H1 (cell line): ENCODE measurements around the gene C12orf75. TPM values are rescaled to one million over a fixed set of nuclear protein-coding genes. Genes with fewer than 3 reads are reported as not detected.

Source experiments
- CTCF ChIA-PET: fragments of 300-600 bp; sonication (Branson Sonifier 250); formaldehyde crosslinking; loops from one replicate; lab custom pipeline; 2021; ENCODE audit not compliant: partially characterized antibody; lab: Charles Lee
- POLR2A ChIA-PET: fragments of 300-600 bp; sonication (Branson Sonifier 250); formaldehyde crosslinking; loops from one replicate; lab custom pipeline; 2021; ENCODE audit warnings: inconsistent platforms; ENCODE audit not compliant: partially characterized antibody; lab: Charles Lee
- DNase-seq, 2 experiments: peaks; one replicate each; pipeline versions ENCODE4 v3.0.0 to v3.0.0-alpha.2; 2010 to 2022; ENCODE audit warnings: low spot score in 2 of 2, low read depth in 1 of 2, mixed read lengths in 1 of 2
- FAIRE-seq: peaks from 2 replicates; lab custom pipeline; 2011; peaks lifted over from hg19 to GRCh38; lab: Jason Lieb, UNC
- H2AFZ ChIP-seq: 2 replicates; pipeline ENCODE4 v1.8.1; 2012; ENCODE audit warnings: low read length, inconsistent platforms
- H2AK5ac ChIP-seq: 2 replicates; pipeline ENCODE4 v1.6.1; 2013; ENCODE audit warnings: low read depth, low read length
- H2BK120ac ChIP-seq: replicated peaks from 2 replicates; pipeline ENCODE3; 2013; ENCODE audit warnings: low read depth, low read length, inconsistent platforms
- H2BK12ac ChIP-seq: 2 replicates; pipeline ENCODE4 v1.6.1; 2013; ENCODE audit warnings: low read depth, low read length
- H2BK15ac ChIP-seq: 2 replicates; pipeline ENCODE4 v1.6.1; 2013; ENCODE audit warnings: low read length
- H2BK20ac ChIP-seq: 2 replicates; pipeline ENCODE4 v1.6.1; 2013; ENCODE audit warnings: low read length
- H2BK5ac ChIP-seq: 2 replicates; pipeline ENCODE4 v1.6.1; 2013; ENCODE audit warnings: low read depth, low read length
- H3K14ac ChIP-seq: 2 replicates; pipeline ENCODE4 v1.6.1; 2013; ENCODE audit warnings: inconsistent platforms; ENCODE audit not compliant: insufficient read length
- H3K18ac ChIP-seq: 2 replicates; pipeline ENCODE4 v1.6.1; 2013; ENCODE audit warnings: low read length; ENCODE audit errors: extremely low read depth
- H3K23ac ChIP-seq: 2 replicates; pipeline ENCODE4 v1.6.1; 2013; ENCODE audit warnings: inconsistent platforms; ENCODE audit not compliant: insufficient read length
- H3K23me2 ChIP-seq: 2 replicates; pipeline ENCODE4 v1.6.1; 2013; ENCODE audit warnings: low read depth, low read length
- H3K27ac ChIP-seq: 2 replicates; pipeline ENCODE4 v1.6.1; 2011; ENCODE audit warnings: low read depth, low read length, inconsistent platforms
- H3K27me3 ChIP-seq, 4 experiments: replicated peaks in 1 of 4; 1 replicate in 1 of 4; 2 replicates in 3 of 4; pipeline versions ENCODE4 v1.6.1 to v1.8.1; 2011 to 2013; ENCODE audit warnings: low read length in 3 of 4, mild to moderate bottlenecking in 3 of 4, inconsistent platforms in 2 of 4, mixed read lengths in 2 of 4, moderate library complexity in 1 of 4; ENCODE audit not compliant: control insufficient read depth in 3 of 4, insufficient read depth in 3 of 4; ENCODE audit errors: extremely low read depth in 1 of 4
- H3K36me3 ChIP-seq, 4 experiments: 2 replicates each; pipeline versions ENCODE4 v1.6.1 to v1.8.1; 2011 to 2013; ENCODE audit warnings: mild to moderate bottlenecking in 4 of 4, low read length in 3 of 4, moderate library complexity in 2 of 4, control low read depth in 1 of 4, inconsistent platforms in 1 of 4; ENCODE audit not compliant: insufficient read depth in 4 of 4, control insufficient read depth in 2 of 4
- H3K4ac ChIP-seq: replicated peaks from 2 replicates; pipeline ENCODE3; 2013; ENCODE audit warnings: low read length, low read depth, mixed read lengths, inconsistent platforms; ENCODE audit not compliant: insufficient read length
- H3K4me1 ChIP-seq, 4 experiments: replicated peaks in 1 of 4; 1 replicate in 1 of 4; 2 replicates in 3 of 4; pipeline versions ENCODE4 v1.6.1 to v1.8.1; 2011 to 2013; ENCODE audit warnings: low read length in 3 of 4, inconsistent platforms in 2 of 4, mixed read lengths in 1 of 4; ENCODE audit not compliant: insufficient read depth in 4 of 4, control insufficient read depth in 3 of 4
- H3K4me2 ChIP-seq, 2 experiments: 2 replicates each; pipeline versions ENCODE4 v1.6.1 to v1.8.1; 2011 to 2013; ENCODE audit warnings: low read depth in 2 of 2, low read length in 2 of 2, control low read depth in 1 of 2, inconsistent platforms in 1 of 2, mild to moderate bottlenecking in 1 of 2; ENCODE audit not compliant: insufficient read depth in 1 of 2
- H3K4me3 ChIP-seq, 4 experiments: fragments of 200-600, 300-600 bp in 1 of 4; sonication (generic), shearing (Covaris generic), sonication (Bioruptor Twin) in 1 of 4; 2 replicates each; pipeline versions ENCODE4 v1.5.1 to v1.8.1; 2011 to 2016; ENCODE audit warnings: low read length in 4 of 4, low read depth in 3 of 4, control low read depth in 2 of 4, inconsistent platforms in 2 of 4, mild to moderate bottlenecking in 2 of 4, mixed read lengths in 1 of 4, moderate library complexity in 1 of 4; ENCODE audit not compliant: insufficient read depth in 2 of 4; ENCODE audit errors: extremely low read depth in 1 of 4
- H3K56ac ChIP-seq: replicated peaks from 2 replicates; pipeline ENCODE3; 2013; ENCODE audit warnings: low read depth, mild to moderate bottlenecking, mixed read lengths, low read length, inconsistent platforms; ENCODE audit not compliant: insufficient read length
- H3K79me1 ChIP-seq: 2 replicates; pipeline ENCODE4 v1.6.1; 2013; ENCODE audit warnings: low read depth, low read length, control low read depth
- H3K79me2 ChIP-seq, 2 experiments: 2 replicates each; pipeline versions ENCODE4 v1.6.1 to v1.8.1; 2012 to 2013; ENCODE audit warnings: low read length in 2 of 2, mild to moderate bottlenecking in 2 of 2, inconsistent platforms in 1 of 2; ENCODE audit not compliant: insufficient read depth in 2 of 2, control insufficient read depth in 1 of 2
- H3K9ac ChIP-seq, 4 experiments: replicated peaks in 1 of 4; 1 replicate in 1 of 4; 2 replicates in 3 of 4; pipeline versions ENCODE4 v1.6.1 to v1.8.1; 2011 to 2013; ENCODE audit warnings: low read depth in 3 of 4, low read length in 3 of 4, control low read depth in 2 of 4, mild to moderate bottlenecking in 2 of 4, moderate library complexity in 2 of 4, inconsistent platforms in 1 of 4; ENCODE audit errors: extremely low read depth in 1 of 4
- H3K9me3 ChIP-seq, 2 experiments: 2 replicates each; pipeline versions ENCODE4 v1.6.1 to v1.8.1; 2012 to 2013; ENCODE audit warnings: mild to moderate bottlenecking in 2 of 2, moderate library complexity in 2 of 2, control low read depth in 1 of 2, inconsistent platforms in 1 of 2, low read depth in 1 of 2, low read length in 1 of 2, mixed read lengths in 1 of 2; ENCODE audit not compliant: insufficient read depth in 2 of 2
- H4K20me1 ChIP-seq, 2 experiments: replicated peaks in 1 of 2; 2 replicates each; pipeline versions ENCODE3 to v1.8.1; 2011 to 2013; ENCODE audit warnings: inconsistent platforms in 2 of 2, low read length in 2 of 2, mild to moderate bottlenecking in 1 of 2; ENCODE audit not compliant: insufficient read depth in 2 of 2, control insufficient read depth in 1 of 2
- H4K5ac ChIP-seq: 2 replicates; pipeline ENCODE4 v1.6.1; 2013; ENCODE audit warnings: low read length, low read depth, mixed read lengths, inconsistent platforms; ENCODE audit not compliant: insufficient read length
- H4K8ac ChIP-seq: 2 replicates; pipeline ENCODE4 v1.8.0; 2013; ENCODE audit warnings: mild to moderate bottlenecking, moderate library complexity, low read length, inconsistent platforms; ENCODE audit not compliant: insufficient read depth; ENCODE audit errors: extremely low read depth
- H4K91ac ChIP-seq: replicated peaks from 2 replicates; pipeline ENCODE3; 2013; ENCODE audit warnings: low read length, mixed read lengths, inconsistent platforms; ENCODE audit not compliant: insufficient read length
- ZNF274 ChIP-seq: IDR thresholded peaks from 2 replicates; pipeline ENCODE4 v1.7.0; 2012; ENCODE audit warnings: low read length, borderline replicate concordance; ENCODE audit errors: extremely low read depth
- WGBS, 2 experiments: shearing (Covaris generic) in 1 of 2; methylation state at CpG; one replicate each; pipeline versions ENCODE4 v1.1.6 to v1.1.7; 2013 to 2015; ENCODE audit warnings: low lambda C conversion rate in 2 of 2, mixed read lengths in 2 of 2, inconsistent platforms in 1 of 2, low coverage in 1 of 2, missing lambda C conversion rate in 1 of 2; ENCODE audit not compliant: insufficient replicate concordance in 2 of 2, insufficient coverage in 1 of 2, insufficient read length in 1 of 2; ENCODE audit errors: extremely low coverage in 1 of 2, missing lambda C conversion rate in 1 of 2; 5-methylcytosine and 5-hydroxymethylcytosine counted together
- polyA plus RNA-seq, 7 experiments: library from polyadenylated mRNA; depleted of rRNA in 3 of 7; stranded (reverse) in 5 of 7; unstranded in 2 of 7; fragments of >200 nt in 5 of 7; fragments of 200-250 nt in 2 of 7; gene quantifications; 1 replicate in 5 of 7; 2 replicates in 1 of 7; 4 replicates in 1 of 7; pipeline versions ENCODE4 v1.2.1 to v1.2.3, GENCODE V29; 2011 to 2013; ENCODE audit warnings: missing spikeins in 2 of 7, mixed read lengths in 2 of 7
- total RNA-seq: library from RNA; stranded (reverse); fragmentation: NEBNext Ultra II Directional; extraction: Animal tissue kit (Norgen Biotek cat#: 25700); gene quantifications from 2 replicates; pipeline ENCODE4 v1.2.1, GENCODE V29; 2021
- TF ChIP-seq, protein P1 (sequence below): IDR thresholded peaks from 2 replicates; pipeline ENCODE4 v1.6.1; 2012; ENCODE audit warnings: inconsistent platforms

The C12orf75 gene
- total and polyA plus RNA-seq, 2 of the 8 experiments (the other 6 are each of a cell fraction or from before 2014, with no cell fraction given): 26.4 to 41.2 TPM

- H2BK120ac ChIP-seq: no peak overlapping the region
- H3K4ac ChIP-seq: no peak overlapping the region
- no peak overlapping the region for H2BK20ac ChIP-seq
- H3K79me2 ChIP-seq: no peaks in the 10 kb centered on the region
- no peak overlapping the region for H3K56ac ChIP-seq
- H3K27ac ChIP-seq: no peak overlapping the region
- no peak for TF ChIP-seq ZNF274
- TF ChIP-seq, protein P1, sequence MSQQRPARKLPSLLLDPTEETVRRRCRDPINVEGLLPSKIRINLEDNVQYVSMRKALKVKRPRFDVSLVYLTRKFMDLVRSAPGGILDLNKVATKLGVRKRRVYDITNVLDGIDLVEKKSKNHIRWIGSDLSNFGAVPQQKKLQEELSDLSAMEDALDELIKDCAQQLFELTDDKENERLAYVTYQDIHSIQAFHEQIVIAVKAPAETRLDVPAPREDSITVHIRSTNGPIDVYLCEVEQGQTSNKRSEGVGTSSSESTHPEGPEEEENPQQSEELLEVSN: no peak
- no peaks in the 10 kb centered on the region for H3K23me2 ChIP-seq
- no peaks in the 10 kb centered on the region for H3K36me3 ChIP-seq
- H4K8ac ChIP-seq: no peak overlapping the region
- 90 to 100% methylated on average over 2 to 3 of the region's 3 CpGs for WGBS, 2 experiments
- FAIRE-seq (no peak), DNase-seq (no peak)
- H2BK5ac ChIP-seq: no peak overlapping the region
- H2AFZ ChIP-seq: no peak overlapping the region
- no peaks in the 10 kb centered on the region for H3K9me3 ChIP-seq
- no peak overlapping the region for H4K91ac ChIP-seq
- no peaks in the 10 kb centered on the region for H4K20me1 ChIP-seq
- ChIA-PET CTCF (interaction anchor here (0.6 to 1.1 kb wide), 3 partner anchors 32 to 473 kb away, joined by 3 read pairs; no protein-coding TSS in a partner anchor), POLR2A (no interaction called here)
- no peak overlapping the region for H3K18ac ChIP-seq
- no peak overlapping the region for H3K23ac ChIP-seq
- peaks cover 0 to 4% (median 3%) of the 10 kb centered on the region in 4 experiments; a peak in 3 of 7 replicates for H3K4me1 ChIP-seq
- H3K79me1 ChIP-seq: no peaks in the 10 kb centered on the region
- H3K9ac ChIP-seq: no peak overlapping the region
- no peak overlapping the region for H3K14ac ChIP-seq
- H2AK5ac ChIP-seq: no peak overlapping the region
- no peak overlapping the region for H4K5ac ChIP-seq
- no peak overlapping the region for H2BK12ac ChIP-seq
- H2BK15ac ChIP-seq: no peak overlapping the region
- H3K4me2 ChIP-seq: no peak overlapping the region
- no peak overlapping the region for H3K4me3 ChIP-seq
- H3K27me3 ChIP-seq: no peaks in the 10 kb centered on the region
Observed at GRCh38 chr12:105363890-105364289, 33.4 kb downstream of the C12orf75 start.
